Trophoblast cell (in vitro differentiated cells and primary cell): Measurements from ENCODE around the gene LRRC56.

Experiments
- DNase-seq, 2 donors: peaks; one replicate each; pipeline ENCODE4 v3.0.0-alpha.2; 2016
- H2AFZ ChIP-seq: 2 replicates; pipeline ENCODE4 v1.6.1; 2013; ENCODE audit warnings: low read length, moderate library complexity, mild to moderate bottlenecking; ENCODE audit not compliant: insufficient read depth, poor library complexity
- H2AK5ac ChIP-seq: 2 replicates; pipeline ENCODE4 v1.6.1; 2013; ENCODE audit warnings: mild to moderate bottlenecking, low read length
- H2BK120ac ChIP-seq: 2 replicates; pipeline ENCODE4 v1.6.1; 2013; ENCODE audit warnings: low read length, mild to moderate bottlenecking, moderate library complexity; ENCODE audit not compliant: insufficient read depth, poor library complexity
- H2BK12ac ChIP-seq: 2 replicates; pipeline ENCODE4 v1.6.1; 2013; ENCODE audit warnings: mild to moderate bottlenecking, low read length, moderate library complexity
- H2BK5ac ChIP-seq: 2 replicates; pipeline ENCODE4 v1.6.1; 2013; ENCODE audit warnings: low read length, low read depth, moderate library complexity, mild to moderate bottlenecking; ENCODE audit not compliant: poor library complexity
- H3K14ac ChIP-seq: 2 replicates; pipeline ENCODE4 v1.6.1; 2013; ENCODE audit warnings: mild to moderate bottlenecking, low read length
- H3K18ac ChIP-seq: 2 replicates; pipeline ENCODE4 v1.6.1; 2013; ENCODE audit warnings: mild to moderate bottlenecking, low read length
- H3K23ac ChIP-seq: 2 replicates; pipeline ENCODE4 v1.6.1; 2013; ENCODE audit warnings: low read length
- H3K27ac ChIP-seq: 2 replicates; pipeline ENCODE4 v1.5.1; 2013; ENCODE audit warnings: low read depth, mild to moderate bottlenecking, inconsistent platforms, low read length, moderate library complexity
- H3K27me3 ChIP-seq: 2 replicates; pipeline ENCODE4 v1.6.1; 2013; ENCODE audit warnings: inconsistent platforms, mild to moderate bottlenecking, low read length, moderate library complexity; ENCODE audit not compliant: insufficient read depth
- H3K36me3 ChIP-seq, 2 experiments: 1 replicate in 1 of 2; 2 replicates in 1 of 2; pipeline ENCODE4 v1.6.1; 2013; ENCODE audit warnings: low read length in 2 of 2, mild to moderate bottlenecking in 2 of 2, moderate library complexity in 1 of 2; ENCODE audit not compliant: insufficient read depth in 2 of 2, control insufficient read depth in 1 of 2
- H3K4ac ChIP-seq: 2 replicates; pipeline ENCODE4 v1.6.1; 2013; ENCODE audit warnings: low read depth, mild to moderate bottlenecking, low read length, moderate library complexity
- H3K4me1 ChIP-seq, 2 experiments: 1 replicate in 1 of 2; 2 replicates in 1 of 2; pipeline ENCODE4 v1.6.1; 2013; ENCODE audit warnings: low read length in 2 of 2, mild to moderate bottlenecking in 2 of 2, moderate library complexity in 1 of 2; ENCODE audit not compliant: insufficient read depth in 2 of 2, control insufficient read depth in 1 of 2
- H3K4me2 ChIP-seq: 2 replicates; pipeline ENCODE4 v1.6.1; 2013; ENCODE audit warnings: inconsistent platforms, mild to moderate bottlenecking, low read length, moderate library complexity
- H3K4me3 ChIP-seq: 2 replicates; pipeline ENCODE4 v1.5.1; 2013; ENCODE audit warnings: mild to moderate bottlenecking, low read depth, low read length, inconsistent platforms
- H3K79me1 ChIP-seq: one replicate; pipeline ENCODE4 v1.6.1; 2013; ENCODE audit warnings: low read length
- H3K79me2 ChIP-seq: 2 replicates; pipeline ENCODE4 v1.6.1; 2013; ENCODE audit warnings: low read length, mild to moderate bottlenecking; ENCODE audit not compliant: control insufficient read depth, insufficient read depth, poor library complexity
- H3K9ac ChIP-seq: 2 replicates; pipeline ENCODE4 v1.6.1; 2013; ENCODE audit warnings: mild to moderate bottlenecking, low read length
- H3K9me3 ChIP-seq: 2 replicates; pipeline ENCODE4 v1.6.1; 2013; ENCODE audit warnings: low read depth, mild to moderate bottlenecking, control low read depth, inconsistent platforms, low read length; ENCODE audit not compliant: insufficient read depth
- H4K12ac ChIP-seq: 2 replicates; pipeline ENCODE4 v1.6.1; 2013; ENCODE audit warnings: low read depth, mild to moderate bottlenecking, low read length, moderate library complexity
- H4K8ac ChIP-seq: 2 replicates; pipeline ENCODE4 v1.6.1; 2013; ENCODE audit warnings: low read depth, mild to moderate bottlenecking, low read length, moderate library complexity
- H4K91ac ChIP-seq: one replicate; pipeline ENCODE4 v1.6.1; 2013; ENCODE audit warnings: low read depth, mild to moderate bottlenecking, low read length, moderate library complexity
- WGBS: extraction: QIAGEN DNeasy Blood & Tissue Kit; methylation state at CpG from one replicate; pipeline ENCODE4 v1.1.7; 2013; ENCODE audit warnings: missing lambda C conversion rate; ENCODE audit not compliant: insufficient read length, insufficient coverage; ENCODE audit errors: extremely low coverage; 5-methylcytosine and 5-hydroxymethylcytosine counted together

Gene LRRC56

GRCh38 chr11:559020-559620 lies 21.8 kb downstream of the LRRC56 start:
- DNase-seq: no peak
- Histone ChIP-seq H3K9ac (no peak overlapping the region), H2BK5ac (no peak overlapping the region), H3K4me2 (no peak overlapping the region), H3K4me3 (no peak overlapping the region), H3K36me3 (peaks cover 11 to 22% of the 10 kb centered on the region in 2 experiments), H4K12ac (peak overlapping the region; percentile 51), H3K9me3 (peaks cover 6% of the 10 kb centered on the region), H3K79me2 (peaks cover 20% of the 10 kb centered on the region), H3K14ac (no peak overlapping the region), H3K79me1 (peaks cover 32% of the 10 kb centered on the region), H3K18ac (no peak overlapping the region), H2AFZ (no peak overlapping the region), H3K4me1 (peaks cover 37 to 41% of the 10 kb centered on the region in 2 experiments), H3K27me3 (peaks cover 17% of the 10 kb centered on the region), H3K23ac (no peak overlapping the region), H2BK120ac (peak overlapping the region; percentile 9), H2BK12ac (peak overlapping the region; percentile 42), H3K4ac (peak overlapping the region; percentile 9), H4K91ac (peak overlapping the region; percentile 81), H3K27ac (no peak overlapping the region), H4K8ac (peak overlapping the region; percentile 63), H2AK5ac (peak overlapping the region; percentile 84)
- WGBS: no CpG with 5 or more reads among the region's 15 CpGs

GRCh38 chr11:559712-560304 lies 22.5 kb downstream of the LRRC56 start:
- H3K23ac ChIP-seq: no peak overlapping the region
- peak overlapping the region; percentile 12 for H2AK5ac ChIP-seq
- peak overlapping the region; percentile 83 for H2BK120ac ChIP-seq
- no CpG with 5 or more reads among the region's 18 CpGs for WGBS
- H2BK5ac ChIP-seq: peak overlapping the region; percentile 86
- peak overlapping the region; percentile 19 for H3K18ac ChIP-seq
- H3K36me3 ChIP-seq: peaks cover 11 to 22% of the 10 kb centered on the region in 2 experiments
- H4K91ac ChIP-seq: peak overlapping the region; percentile 96
- H3K4me2 ChIP-seq: peak overlapping the region; percentile 61
- H3K9me3 ChIP-seq: peaks cover 6% of the 10 kb centered on the region
- DNase-seq: peak; percentile 54 to 70
- peak overlapping the region; percentile 94 for H3K14ac ChIP-seq
- H4K8ac ChIP-seq: peak overlapping the region; percentile 97
- H3K4me3 ChIP-seq: peak overlapping the region; percentile 59
- H3K4ac ChIP-seq: peak overlapping the region; percentile 9
- H2AFZ ChIP-seq: peak overlapping the region; percentile 78
- H3K27me3 ChIP-seq: peaks cover 17% of the 10 kb centered on the region
- H3K27ac ChIP-seq: peak overlapping the region; percentile 89
- H3K79me1 ChIP-seq: peaks cover 33% of the 10 kb centered on the region
- peak overlapping the region; percentile 94 for H4K12ac ChIP-seq
- H3K79me2 ChIP-seq: peaks cover 20% of the 10 kb centered on the region
- peaks cover 37 to 45% of the 10 kb centered on the region in 2 experiments for H3K4me1 ChIP-seq
- no peak overlapping the region for H3K9ac ChIP-seq
- peak overlapping the region; percentile 4 for H2BK12ac ChIP-seq

GRCh38 chr11:560305-561147 lies 23.2 kb downstream of the LRRC56 start, which contains the start of the genes LMNTD2 and RASSF7:
TSS of gene LMNTD2 (minus strand) at chr11:560738. CDS start at chr11:560716, 22 bp downstream.
TSS of gene RASSF7 (plus strand) at chr11:560970. CDS start at chr11:561769, 799 bp downstream.
- peak within 1 kb of the TSS; percentile 94 for H3K14ac ChIP-seq
- H4K91ac ChIP-seq: peak within 1 kb of the TSS; percentile 96
- H3K9ac ChIP-seq: peak within 1 kb of the TSS; percentile 83
- H4K8ac ChIP-seq: peak within 1 kb of the TSS; percentile 97
- peak within 1 kb of the TSS; percentile 89 for H3K27ac ChIP-seq
- H3K36me3 ChIP-seq: peaks cover 11 to 22% of the 10 kb centered on the region in 2 experiments
- peak within 1 kb of the TSS; percentile 86 for H3K4me3 ChIP-seq
- peak within 1 kb of the TSS; percentile 83 for H2BK120ac ChIP-seq
- peak within 1 kb of the TSS; percentile 94 for H4K12ac ChIP-seq
- H3K4ac ChIP-seq: peak within 1 kb of the TSS; percentile 82
- peak within 1 kb of the TSS; percentile 77 for H3K4me2 ChIP-seq
- H3K4me1 ChIP-seq: peaks cover 40 to 46% of the 10 kb centered on the region in 2 experiments
- peak within 1 kb of the TSS; percentile 78 for H2AFZ ChIP-seq
- peaks cover 6% of the 10 kb centered on the region for H3K9me3 ChIP-seq
- peak within 1 kb of the TSS; percentile 81 for H3K18ac ChIP-seq
- peak; percentile 93 to 94 for DNase-seq
- H3K23ac ChIP-seq: no peak within 1 kb of the TSS
- H3K79me2 ChIP-seq: peaks cover 20% of the 10 kb centered on the region
- no CpG with 5 or more reads among the region's 95 CpGs for WGBS
- H2BK12ac ChIP-seq: peak within 1 kb of the TSS; percentile 67
- H2BK5ac ChIP-seq: peak within 1 kb of the TSS; percentile 86
- H3K79me1 ChIP-seq: peaks cover 31% of the 10 kb centered on the region
- peaks cover 12% of the 10 kb centered on the region for H3K27me3 ChIP-seq
- peak within 1 kb of the TSS; percentile 81 for H2AK5ac ChIP-seq
